Lower leg skin (tissue), 3 donors: ENCODE measurements around the gene PMS1.

Experiments used
- CTCF ChIP-seq, 3 donors: fragments of 450-650 bp; IDR thresholded peaks; one replicate each; pipeline ENCODE4 v1.5.1; 2016; ENCODE audit warnings: antibody characterized with exemption in 3 of 3, mild to moderate bottlenecking in 3 of 3, moderate library complexity in 2 of 3
- POLR2A ChIP-seq, 2 donors: fragments of 450-650 bp; IDR thresholded peaks; one replicate each; pipeline ENCODE4 v1.6.1; 2016 to 2017; ENCODE audit warnings: antibody characterized with exemption in 2 of 2, mild to moderate bottlenecking in 1 of 2, moderate library complexity in 1 of 2

GRCh38 chr2:189835855-189836558 is 51.8 kb downstream of the PMS1 start:
- TF ChIP-seq CTCF (IDR thresholded peaks at IDR 0.05) (no peak), POLR2A (IDR thresholded peaks at IDR 0.05) (no peak)
